LNCAP (cell line): ENCODE data around the gene SYNDIG1L.

Source experiments
- TF ChIP-seq, protein P1 (sequence below): fragments of 450-650 bp; IDR thresholded peaks from 2 replicates; pipeline ENCODE4 v1.5.1; 2017; ENCODE audit warnings: mild to moderate bottlenecking

The SYNDIG1L gene

GRCh38 chr14:74464785-74465184, 38.8 kb upstream of the SYNDIG1L start:
- TF ChIP-seq, protein P1, sequence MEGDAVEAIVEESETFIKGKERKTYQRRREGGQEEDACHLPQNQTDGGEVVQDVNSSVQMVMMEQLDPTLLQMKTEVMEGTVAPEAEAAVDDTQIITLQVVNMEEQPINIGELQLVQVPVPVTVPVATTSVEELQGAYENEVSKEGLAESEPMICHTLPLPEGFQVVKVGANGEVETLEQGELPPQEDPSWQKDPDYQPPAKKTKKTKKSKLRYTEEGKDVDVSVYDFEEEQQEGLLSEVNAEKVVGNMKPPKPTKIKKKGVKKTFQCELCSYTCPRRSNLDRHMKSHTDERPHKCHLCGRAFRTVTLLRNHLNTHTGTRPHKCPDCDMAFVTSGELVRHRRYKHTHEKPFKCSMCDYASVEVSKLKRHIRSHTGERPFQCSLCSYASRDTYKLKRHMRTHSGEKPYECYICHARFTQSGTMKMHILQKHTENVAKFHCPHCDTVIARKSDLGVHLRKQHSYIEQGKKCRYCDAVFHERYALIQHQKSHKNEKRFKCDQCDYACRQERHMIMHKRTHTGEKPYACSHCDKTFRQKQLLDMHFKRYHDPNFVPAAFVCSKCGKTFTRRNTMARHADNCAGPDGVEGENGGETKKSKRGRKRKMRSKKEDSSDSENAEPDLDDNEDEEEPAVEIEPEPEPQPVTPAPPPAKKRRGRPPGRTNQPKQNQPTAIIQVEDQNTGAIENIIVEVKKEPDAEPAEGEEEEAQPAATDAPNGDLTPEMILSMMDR, result no peak

DNA sequence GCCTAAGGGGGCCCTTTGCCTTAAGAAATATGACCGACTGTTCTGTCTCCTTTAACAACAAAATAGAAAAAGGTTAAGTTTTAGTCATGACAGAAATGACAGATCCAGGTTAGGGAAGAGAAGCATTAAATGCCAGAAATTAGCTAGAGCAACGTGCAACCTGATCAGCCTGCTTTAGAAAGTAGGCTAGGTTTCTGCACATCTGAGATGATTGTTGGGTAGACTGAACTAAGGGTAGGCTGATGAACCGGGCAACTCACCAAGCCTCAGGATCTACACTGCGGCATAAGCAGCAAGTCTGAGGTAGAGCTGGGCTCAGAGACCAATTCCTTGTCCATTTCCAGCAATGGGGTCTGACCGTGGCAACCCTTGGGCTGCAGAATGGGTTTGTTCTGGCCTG, 37.7 kb upstream of the SYNDIG1L start:
- TF ChIP-seq, protein P1, result no peak

- TF ChIP-seq, protein P1, result no peak
These were observed 37.0 kb upstream of the SYNDIG1L start for GRCh38 chr14:74462993-74463392.

DNA sequence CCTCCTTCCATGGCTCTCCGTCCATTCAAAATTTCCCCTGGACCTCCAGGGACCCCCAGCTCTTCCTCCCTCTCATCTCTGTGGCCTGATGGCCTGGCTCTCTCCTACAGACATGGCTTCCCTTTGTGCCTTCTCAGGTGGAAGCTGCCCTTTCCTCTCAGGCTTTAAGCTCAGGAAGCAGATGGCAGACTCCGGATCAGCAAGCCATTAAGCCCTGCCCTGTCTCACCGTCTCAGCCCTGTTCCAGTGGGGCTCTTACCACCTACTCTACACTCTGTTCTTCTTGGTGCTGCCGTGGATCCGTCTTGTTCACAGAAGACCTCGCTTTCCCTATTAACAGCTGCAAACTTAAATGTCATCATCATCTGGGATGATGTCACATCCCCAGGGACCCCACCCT, 34.0 kb upstream of the SYNDIG1L start:
- TF ChIP-seq, protein P1, result no peak

DNA sequence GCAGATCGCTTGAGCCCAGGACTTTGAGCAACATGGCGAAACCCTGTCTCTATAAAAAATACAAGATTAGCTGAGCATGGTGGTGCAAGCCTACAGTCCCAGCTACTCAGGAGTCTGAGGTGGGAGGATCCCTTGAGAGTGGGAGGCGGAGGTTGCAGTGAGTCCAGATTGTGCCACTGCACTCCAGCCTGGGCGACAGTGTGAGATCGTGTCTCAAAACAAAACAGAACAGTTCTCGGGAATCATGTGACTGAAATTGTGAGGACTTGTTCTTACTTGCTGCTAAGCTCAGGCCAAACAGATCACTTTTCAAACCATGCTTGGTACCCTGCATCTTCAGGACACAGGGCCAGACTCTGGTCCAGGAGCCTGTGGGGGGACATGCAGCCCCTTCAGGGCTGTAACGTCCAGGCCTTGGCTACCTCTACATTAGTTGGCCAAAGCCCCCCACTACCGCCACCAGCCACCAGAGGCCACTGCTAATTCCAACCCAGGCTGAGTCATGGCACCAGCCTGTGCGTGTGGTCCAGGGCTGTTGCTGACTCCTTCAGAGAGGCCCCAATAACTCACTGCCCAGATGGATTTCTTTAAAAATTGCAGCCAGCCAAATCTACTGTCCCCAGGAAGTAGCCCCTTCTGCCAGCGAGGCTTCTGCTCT, 33.4 kb upstream of the SYNDIG1L start:
- TF ChIP-seq, protein P1, result 0 out of 2 replicates have a peak, but pooled peaks have one; percentile 35

DNA sequence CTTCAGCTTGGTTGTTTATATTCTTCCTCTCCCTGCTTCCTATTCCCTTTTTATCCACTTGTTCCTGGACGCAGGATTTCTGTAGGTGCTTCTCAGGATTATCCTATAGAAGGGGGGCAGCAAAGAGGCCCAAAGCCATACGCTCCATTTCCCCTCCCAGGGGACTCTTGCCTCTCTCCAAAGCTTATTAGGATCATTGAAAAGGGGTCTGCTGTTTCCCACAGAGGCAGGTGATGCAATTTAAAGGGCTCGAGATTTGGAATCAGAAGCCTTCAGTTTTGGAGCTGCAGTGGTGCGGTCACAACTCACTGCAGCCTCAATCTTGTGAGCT, 31.5 kb upstream of the SYNDIG1L start:
- TF ChIP-seq, protein P1, result no peak

- TF ChIP-seq, protein P1, result no peak
These were observed 30.9 kb upstream of the SYNDIG1L start for GRCh38 chr14:74456684-74457564.
